ENCODE results near the gene DGKD.

DNA sequence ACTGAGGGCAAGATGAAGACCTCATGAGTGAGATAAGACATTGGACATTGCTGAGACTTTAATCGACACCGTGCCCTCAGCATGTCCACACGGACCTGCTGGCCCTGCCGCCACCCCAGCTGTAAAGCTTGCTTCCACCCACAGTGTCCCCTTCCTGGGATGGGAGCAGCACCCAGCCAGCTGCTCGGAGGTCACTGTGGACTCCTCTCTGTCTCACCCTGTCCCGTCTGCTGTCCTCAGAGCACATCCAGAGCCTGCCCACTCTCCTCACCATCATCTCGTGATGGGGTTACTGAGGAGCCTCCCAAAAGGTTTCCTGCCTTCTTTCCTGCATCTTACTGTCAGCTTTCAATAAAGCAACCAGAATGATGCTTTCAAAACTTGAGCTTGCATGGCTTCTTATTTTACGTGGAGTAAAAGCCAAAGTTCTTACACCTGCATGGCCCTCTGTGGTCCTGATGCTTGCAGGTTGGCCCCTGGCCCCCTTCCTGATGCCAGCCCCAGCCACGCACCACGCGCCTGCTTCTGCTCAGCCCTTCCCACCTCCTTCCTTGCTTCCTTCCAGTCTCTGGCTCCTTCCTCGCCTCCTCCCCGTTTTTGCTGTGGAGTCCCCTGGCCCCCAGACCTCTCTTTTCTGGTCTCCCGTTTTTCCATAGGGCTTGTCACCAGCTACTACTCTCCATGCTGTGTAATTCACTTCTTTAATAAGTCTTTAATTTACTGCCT, 67.0 kb downstream of the DGKD start:
- TF ChIP-seq EZH2 (IDR thresholded peaks at IDR 0.05; ENCODE audit: insufficient read depth, poor library complexity, severe bottlenecking) (no peak), EZH2phosphoT487 (IDR thresholded peaks at IDR 0.05; ENCODE audit: insufficient read depth, low read depth) (no peak)

Measured in GM23248 (cell line).